ENCODE measurements around the gene ZNF69. TPM values are rescaled to one million over a fixed set of nuclear protein-coding genes. Genes with fewer than 3 reads are reported as not detected.

The ZNF69 gene
- total and polyA plus RNA-seq, 2 of the 13 experiments (the other 11 are each of a cell fraction or from before 2014, with no cell fraction given), result 9.6 to 21.0 TPM

- TF ChIP-seq KLF13 (CRISPR knock-in tag; IDR thresholded peaks at IDR 0.05) (peak; percentile 58; the same call in 1 of the 2 replicates), TCF7 (IDR thresholded peaks at IDR 0.05; ENCODE audit: low read depth) (0 out of 2 replicates have a peak, but pooled peaks have one; percentile 18), TRIM24 (CRISPR knock-in tag; IDR thresholded peaks at IDR 0.05) (no peak), ZNF225 (CRISPR knock-in tag; IDR thresholded peaks at IDR 0.05) (peak; percentile 69), ZNF569 (CRISPR knock-in tag; IDR thresholded peaks at IDR 0.05; ENCODE audit: borderline replicate concordance) (peak; percentile 62; the same call in 1 of the 2 replicates), SRSF1 (optimal IDR thresholded peaks at IDR 0.05; ENCODE audit: low read depth, low read length) (peak; percentile 46), SMARCE1 (IDR thresholded peaks at IDR 0.05; ENCODE audit: borderline replicate concordance) (no peak), ZNF17 (CRISPR knock-in tag; IDR thresholded peaks at IDR 0.05) (no peak), ZNF331 (CRISPR knock-in tag; IDR thresholded peaks at IDR 0.05) (peak; percentile 47; the same call in 1 of the 2 replicates), ZNF878 (CRISPR knock-in tag; IDR thresholded peaks at IDR 0.05) (peak; percentile 70; the same call in 1 of the 2 replicates), SKI (IDR thresholded peaks at IDR 0.05; ENCODE audit: partially characterized antibody) (peak; percentile 83), MED8 (CRISPR knock-in tag; IDR thresholded peaks at IDR 0.05; ENCODE audit: insufficient replicate concordance) (peak; percentile 73), IKZF4 (CRISPR knock-in tag; IDR thresholded peaks at IDR 0.05; ENCODE audit: borderline replicate concordance, low read depth, not compliant biosample characterization) (peak; percentile 91), ZNF274 (CRISPR knock-in tag; IDR thresholded peaks at IDR 0.05) (peak; percentile 93), RARA (CRISPR knock-in tag; IDR thresholded peaks at IDR 0.05) (peak; percentile 62; the same call in 1 of the 2 replicates), PRMT3 (CRISPR knock-in tag; IDR thresholded peaks at IDR 0.05; ENCODE audit: borderline replicate concordance, low read depth) (0 out of 2 replicates have a peak, but pooled peaks have one; percentile 73), ZNF333 (CRISPR knock-in tag; IDR thresholded peaks at IDR 0.05; ENCODE audit: borderline replicate concordance) (peak; percentile 91), STAG1 (CRISPR knock-in tag; IDR thresholded peaks at IDR 0.05) (peak; percentile 10; the same call in 1 of the 2 replicates), SIX1 (CRISPR knock-in tag; IDR thresholded peaks at IDR 0.05; ENCODE audit: borderline replicate concordance) (0 out of 2 replicates have a peak, but pooled peaks have one; percentile 11)
- TF ChIP-seq, protein P1, sequence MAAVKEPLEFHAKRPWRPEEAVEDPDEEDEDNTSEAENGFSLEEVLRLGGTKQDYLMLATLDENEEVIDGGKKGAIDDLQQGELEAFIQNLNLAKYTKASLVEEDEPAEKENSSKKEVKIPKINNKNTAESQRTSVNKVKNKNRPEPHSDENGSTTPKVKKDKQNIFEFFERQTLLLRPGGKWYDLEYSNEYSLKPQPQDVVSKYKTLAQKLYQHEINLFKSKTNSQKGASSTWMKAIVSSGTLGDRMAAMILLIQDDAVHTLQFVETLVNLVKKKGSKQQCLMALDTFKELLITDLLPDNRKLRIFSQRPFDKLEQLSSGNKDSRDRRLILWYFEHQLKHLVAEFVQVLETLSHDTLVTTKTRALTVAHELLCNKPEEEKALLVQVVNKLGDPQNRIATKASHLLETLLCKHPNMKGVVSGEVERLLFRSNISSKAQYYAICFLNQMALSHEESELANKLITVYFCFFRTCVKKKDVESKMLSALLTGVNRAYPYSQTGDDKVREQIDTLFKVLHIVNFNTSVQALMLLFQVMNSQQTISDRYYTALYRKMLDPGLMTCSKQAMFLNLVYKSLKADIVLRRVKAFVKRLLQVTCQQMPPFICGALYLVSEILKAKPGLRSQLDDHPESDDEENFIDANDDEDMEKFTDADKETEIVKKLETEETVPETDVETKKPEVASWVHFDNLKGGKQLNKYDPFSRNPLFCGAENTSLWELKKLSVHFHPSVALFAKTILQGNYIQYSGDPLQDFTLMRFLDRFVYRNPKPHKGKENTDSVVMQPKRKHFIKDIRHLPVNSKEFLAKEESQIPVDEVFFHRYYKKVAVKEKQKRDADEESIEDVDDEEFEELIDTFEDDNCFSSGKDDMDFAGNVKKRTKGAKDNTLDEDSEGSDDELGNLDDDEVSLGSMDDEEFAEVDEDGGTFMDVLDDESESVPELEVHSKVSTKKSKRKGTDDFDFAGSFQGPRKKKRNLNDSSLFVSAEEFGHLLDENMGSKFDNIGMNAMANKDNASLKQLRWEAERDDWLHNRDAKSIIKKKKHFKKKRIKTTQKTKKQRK (IDR thresholded peaks at IDR 0.05; ENCODE audit: low read length), result no peak
- TF ChIP-seq, protein P2, sequence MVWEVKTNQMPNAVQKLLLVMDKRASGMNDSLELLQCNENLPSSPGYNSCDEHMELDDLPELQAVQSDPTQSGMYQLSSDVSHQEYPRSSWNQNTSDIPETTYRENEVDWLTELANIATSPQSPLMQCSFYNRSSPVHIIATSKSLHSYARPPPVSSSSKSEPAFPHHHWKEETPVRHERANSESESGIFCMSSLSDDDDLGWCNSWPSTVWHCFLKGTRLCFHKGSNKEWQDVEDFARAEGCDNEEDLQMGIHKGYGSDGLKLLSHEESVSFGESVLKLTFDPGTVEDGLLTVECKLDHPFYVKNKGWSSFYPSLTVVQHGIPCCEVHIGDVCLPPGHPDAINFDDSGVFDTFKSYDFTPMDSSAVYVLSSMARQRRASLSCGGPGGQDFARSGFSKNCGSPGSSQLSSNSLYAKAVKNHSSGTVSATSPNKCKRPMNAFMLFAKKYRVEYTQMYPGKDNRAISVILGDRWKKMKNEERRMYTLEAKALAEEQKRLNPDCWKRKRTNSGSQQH (CRISPR knock-in tag; IDR thresholded peaks at IDR 0.05; ENCODE audit: low read depth), result peak; percentile 83
Measured at GRCh38 chr19:11887611-11888531, at the start of gene ZNF69 (continued).
